ENCODE measurements around the gene RPTOR. TPM values are rescaled to one million over a fixed set of nuclear protein-coding genes. Genes with fewer than 3 reads are reported as not detected.

The RPTOR gene
- polyA plus RNA-seq, 2 donors = 7.1 to 10.5 TPM

GRCh38 chr17:80582165-80582564, 37.5 kb downstream of the RPTOR start:
- Histone ChIP-seq H3K27ac (ENCODE audit: low read depth in 2 of 2, low read length in 1 of 2) (no peak overlapping the region), H3K36me3 (ENCODE audit: control insufficient read depth in 2 of 2, insufficient read depth in 2 of 2, low read length in 1 of 2) (peaks cover 0 to 4% of the 10 kb centered on the region in 2 donors), H3K4me1 (ENCODE audit: control insufficient read depth in 2 of 2, insufficient read depth in 2 of 2, low read length in 1 of 2) (no peaks in the 10 kb centered on the region), H3K27me3 (ENCODE audit: control insufficient read depth in 1 of 2, insufficient read depth in 2 of 2, low read length in 2 of 2) (no peaks in the 10 kb centered on the region), H3K4me3 (ENCODE audit: low read depth in 1 of 2, low read length in 2 of 2) (no peak overlapping the region), H3K9me3 (ENCODE audit: control insufficient read depth in 2 of 2, insufficient read depth in 1 of 2, low read depth in 1 of 2, low read length in 1 of 2) (no peaks in the 10 kb centered on the region)
- 84 to 85% methylated on average over 6 of the region's 6 CpGs for WGBS, 2 donors

GRCh38 chr17:80584176-80584905, 39.7 kb downstream of the RPTOR start:
- WGBS, 2 donors = 84 to 86% methylated on average over 10 of the region's 10 CpGs

GRCh38 chr17:80585890-80586845, 41.5 kb downstream of the RPTOR start:
- Histone ChIP-seq H3K4me1 (ENCODE audit: control insufficient read depth in 2 of 2, insufficient read depth in 2 of 2, low read length in 1 of 2) (no peaks in the 10 kb centered on the region), H3K27ac (ENCODE audit: low read depth in 2 of 2, low read length in 1 of 2) (no peak overlapping the region), H3K9me3 (ENCODE audit: control insufficient read depth in 2 of 2, insufficient read depth in 1 of 2, low read depth in 1 of 2, low read length in 1 of 2) (no peaks in the 10 kb centered on the region), H3K27me3 (ENCODE audit: control insufficient read depth in 1 of 2, insufficient read depth in 2 of 2, low read length in 2 of 2) (no peaks in the 10 kb centered on the region), H3K4me3 (ENCODE audit: low read depth in 1 of 2, low read length in 2 of 2) (no peak overlapping the region), H3K36me3 (ENCODE audit: control insufficient read depth in 2 of 2, insufficient read depth in 2 of 2, low read length in 1 of 2) (peaks cover 0 to 4% of the 10 kb centered on the region in 2 donors)
- 77 to 81% methylated on average over 24 of the region's 24 CpGs for WGBS, 2 donors

More at GRCh38 chr17:80584176-80584905, 39.7 kb downstream of the RPTOR start:
- H3K27ac ChIP-seq (ENCODE audit: low read depth in 2 of 2, low read length in 1 of 2) = no peak overlapping the region
- peaks cover 0 to 4% of the 10 kb centered on the region in 2 donors for H3K36me3 ChIP-seq (ENCODE audit: control insufficient read depth in 2 of 2, insufficient read depth in 2 of 2, low read length in 1 of 2)
- H3K27me3 ChIP-seq (ENCODE audit: control insufficient read depth in 1 of 2, insufficient read depth in 2 of 2, low read length in 2 of 2) = no peaks in the 10 kb centered on the region
- H3K4me1 ChIP-seq (ENCODE audit: control insufficient read depth in 2 of 2, insufficient read depth in 2 of 2, low read length in 1 of 2) = no peaks in the 10 kb centered on the region
- H3K9me3 ChIP-seq (ENCODE audit: control insufficient read depth in 2 of 2, insufficient read depth in 1 of 2, low read depth in 1 of 2, low read length in 1 of 2) = no peaks in the 10 kb centered on the region
- no peak overlapping the region for H3K4me3 ChIP-seq (ENCODE audit: low read depth in 1 of 2, low read length in 2 of 2)

- H3K4me1 ChIP-seq (ENCODE audit: control insufficient read depth in 2 of 2, insufficient read depth in 2 of 2, low read length in 1 of 2) = no peaks in the 10 kb centered on the region
- WGBS, 2 donors = 93% methylated on average over 25 of the region's 25 CpGs
- no peak overlapping the region for H3K27ac ChIP-seq (ENCODE audit: low read depth in 2 of 2, low read length in 1 of 2)
- no peaks in the 10 kb centered on the region for H3K9me3 ChIP-seq (ENCODE audit: control insufficient read depth in 2 of 2, insufficient read depth in 1 of 2, low read depth in 1 of 2, low read length in 1 of 2)
- H3K36me3 ChIP-seq (ENCODE audit: control insufficient read depth in 2 of 2, insufficient read depth in 2 of 2, low read length in 1 of 2) = peaks cover 0 to under 1% of the 10 kb centered on the region in 2 donors
- H3K27me3 ChIP-seq (ENCODE audit: control insufficient read depth in 1 of 2, insufficient read depth in 2 of 2, low read length in 2 of 2) = no peaks in the 10 kb centered on the region
- no peak overlapping the region for H3K4me3 ChIP-seq (ENCODE audit: low read depth in 1 of 2, low read length in 2 of 2)
These were observed 42.2 kb downstream of the RPTOR start for GRCh38 chr17:80586846-80587228.

GRCh38 chr17:80588702-80589383, 44.2 kb downstream of the RPTOR start:
- 86 to 93% methylated on average over 9 of the region's 9 CpGs for WGBS, 2 donors
- no peak overlapping the region for H3K27ac ChIP-seq (ENCODE audit: low read depth in 2 of 2, low read length in 1 of 2)
- no peaks in the 10 kb centered on the region for H3K9me3 ChIP-seq (ENCODE audit: control insufficient read depth in 2 of 2, insufficient read depth in 1 of 2, low read depth in 1 of 2, low read length in 1 of 2)
- no peaks in the 10 kb centered on the region for H3K4me1 ChIP-seq (ENCODE audit: control insufficient read depth in 2 of 2, insufficient read depth in 2 of 2, low read length in 1 of 2)
- no peaks in the 10 kb centered on the region for H3K27me3 ChIP-seq (ENCODE audit: control insufficient read depth in 1 of 2, insufficient read depth in 2 of 2, low read length in 2 of 2)
- no peak overlapping the region for H3K4me3 ChIP-seq (ENCODE audit: low read depth in 1 of 2, low read length in 2 of 2)
- H3K36me3 ChIP-seq (ENCODE audit: control insufficient read depth in 2 of 2, insufficient read depth in 2 of 2, low read length in 1 of 2) = no peaks in the 10 kb centered on the region

- H3K36me3 ChIP-seq (ENCODE audit: control insufficient read depth in 2 of 2, insufficient read depth in 2 of 2, low read length in 1 of 2) = no peaks in the 10 kb centered on the region
- H3K27ac ChIP-seq (ENCODE audit: low read depth in 2 of 2, low read length in 1 of 2) = no peak overlapping the region
- WGBS, 2 donors = 88 to 99% methylated on average over 3 of the region's 3 CpGs
- no peak overlapping the region for H3K4me3 ChIP-seq (ENCODE audit: low read depth in 1 of 2, low read length in 2 of 2)
- no peaks in the 10 kb centered on the region for H3K4me1 ChIP-seq (ENCODE audit: control insufficient read depth in 2 of 2, insufficient read depth in 2 of 2, low read length in 1 of 2)
- no peaks in the 10 kb centered on the region for H3K27me3 ChIP-seq (ENCODE audit: control insufficient read depth in 1 of 2, insufficient read depth in 2 of 2, low read length in 2 of 2)
- H3K9me3 ChIP-seq (ENCODE audit: control insufficient read depth in 2 of 2, insufficient read depth in 1 of 2, low read depth in 1 of 2, low read length in 1 of 2) = no peaks in the 10 kb centered on the region
These were observed 47.1 kb downstream of the RPTOR start for GRCh38 chr17:80591788-80592187.

GRCh38 chr17:80592243-80592642, 47.6 kb downstream of the RPTOR start:
- Histone ChIP-seq H3K4me1 (ENCODE audit: control insufficient read depth in 2 of 2, insufficient read depth in 2 of 2, low read length in 1 of 2) (peaks cover 0 to 4% of the 10 kb centered on the region in 2 donors), H3K27ac (ENCODE audit: low read depth in 2 of 2, low read length in 1 of 2) (no peak overlapping the region), H3K4me3 (ENCODE audit: low read depth in 1 of 2, low read length in 2 of 2) (no peak overlapping the region), H3K36me3 (ENCODE audit: control insufficient read depth in 2 of 2, insufficient read depth in 2 of 2, low read length in 1 of 2) (no peaks in the 10 kb centered on the region), H3K27me3 (ENCODE audit: control insufficient read depth in 1 of 2, insufficient read depth in 2 of 2, low read length in 2 of 2) (no peaks in the 10 kb centered on the region), H3K9me3 (ENCODE audit: control insufficient read depth in 2 of 2, insufficient read depth in 1 of 2, low read depth in 1 of 2, low read length in 1 of 2) (no peaks in the 10 kb centered on the region)
- 65 to 68% methylated on average over 5 of the region's 5 CpGs for WGBS, 2 donors

GRCh38 chr17:80593181-80593580, 48.5 kb downstream of the RPTOR start:
- 91 to 94% methylated on average over 8 of the region's 8 CpGs for WGBS, 2 donors
- H3K36me3 ChIP-seq (ENCODE audit: control insufficient read depth in 2 of 2, insufficient read depth in 2 of 2, low read length in 1 of 2) = no peaks in the 10 kb centered on the region
- H3K9me3 ChIP-seq (ENCODE audit: control insufficient read depth in 2 of 2, insufficient read depth in 1 of 2, low read depth in 1 of 2, low read length in 1 of 2) = no peaks in the 10 kb centered on the region
- H3K27ac ChIP-seq (ENCODE audit: low read depth in 2 of 2, low read length in 1 of 2) = no peak overlapping the region
- peaks cover 0 to 4% of the 10 kb centered on the region in 2 donors for H3K4me1 ChIP-seq (ENCODE audit: control insufficient read depth in 2 of 2, insufficient read depth in 2 of 2, low read length in 1 of 2)
- H3K4me3 ChIP-seq (ENCODE audit: low read depth in 1 of 2, low read length in 2 of 2) = no peak overlapping the region
- H3K27me3 ChIP-seq (ENCODE audit: control insufficient read depth in 1 of 2, insufficient read depth in 2 of 2, low read length in 2 of 2) = no peaks in the 10 kb centered on the region
